Uterus (tissue), 2 donors: ENCODE results near the gene SMAP1.

Experiments used
- CTCF ChIP-seq, 4 experiments: fragments of 200-600 bp in 2 of 4; fragments of 450-650 bp in 2 of 4; sonication (generic) in 2 of 4; IDR thresholded peaks; one replicate each; pipeline ENCODE4 v1.5.1; 2016 to 2019; ENCODE audit warnings: antibody characterized with exemption in 4 of 4, mild to moderate bottlenecking in 2 of 4, moderate library complexity in 1 of 4
- POLR2A ChIP-seq, 2 donors: fragments of 450-650 bp; IDR thresholded peaks; one replicate each; pipeline ENCODE4 v1.6.1; 2016; ENCODE audit warnings: antibody characterized with exemption in 2 of 2, mild to moderate bottlenecking in 1 of 2, moderate library complexity in 1 of 2

GRCh38 chr6:70694371-70694770, 26.7 kb downstream of the SMAP1 start:
- TF ChIP-seq POLR2A (IDR thresholded peaks at IDR 0.05) (no peak), CTCF (IDR thresholded peaks at IDR 0.05) (no peak)
